ENCODE measurements around the gene MAGEH1.

DNA sequence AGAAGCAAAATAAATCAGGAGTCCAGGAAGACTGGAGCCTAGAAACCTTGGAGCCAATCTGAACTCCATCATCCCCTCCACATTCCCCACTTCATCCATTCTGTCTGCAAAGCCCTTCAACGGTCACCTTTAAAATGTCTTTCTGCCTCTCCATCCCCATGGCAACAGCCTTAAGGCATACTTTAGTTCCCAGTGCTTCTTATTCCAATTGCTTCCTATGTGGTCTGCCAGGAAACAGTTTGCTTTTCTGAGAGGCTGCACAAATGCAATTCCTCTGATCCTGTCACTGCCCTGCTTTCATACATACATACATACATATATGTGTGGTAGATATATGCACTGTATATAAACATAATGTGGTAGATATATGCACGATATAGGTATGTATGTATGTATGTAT lies 786 bp upstream of the MAGEH1 start:
- no peak for TF ChIP-seq ZC3H8 (IDR thresholded peaks at IDR 0.05)
- TF ChIP-seq, protein P1, sequence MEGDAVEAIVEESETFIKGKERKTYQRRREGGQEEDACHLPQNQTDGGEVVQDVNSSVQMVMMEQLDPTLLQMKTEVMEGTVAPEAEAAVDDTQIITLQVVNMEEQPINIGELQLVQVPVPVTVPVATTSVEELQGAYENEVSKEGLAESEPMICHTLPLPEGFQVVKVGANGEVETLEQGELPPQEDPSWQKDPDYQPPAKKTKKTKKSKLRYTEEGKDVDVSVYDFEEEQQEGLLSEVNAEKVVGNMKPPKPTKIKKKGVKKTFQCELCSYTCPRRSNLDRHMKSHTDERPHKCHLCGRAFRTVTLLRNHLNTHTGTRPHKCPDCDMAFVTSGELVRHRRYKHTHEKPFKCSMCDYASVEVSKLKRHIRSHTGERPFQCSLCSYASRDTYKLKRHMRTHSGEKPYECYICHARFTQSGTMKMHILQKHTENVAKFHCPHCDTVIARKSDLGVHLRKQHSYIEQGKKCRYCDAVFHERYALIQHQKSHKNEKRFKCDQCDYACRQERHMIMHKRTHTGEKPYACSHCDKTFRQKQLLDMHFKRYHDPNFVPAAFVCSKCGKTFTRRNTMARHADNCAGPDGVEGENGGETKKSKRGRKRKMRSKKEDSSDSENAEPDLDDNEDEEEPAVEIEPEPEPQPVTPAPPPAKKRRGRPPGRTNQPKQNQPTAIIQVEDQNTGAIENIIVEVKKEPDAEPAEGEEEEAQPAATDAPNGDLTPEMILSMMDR (IDR thresholded peaks at IDR 0.05 in 2 of 3, conservative IDR thresholded peaks at IDR 0.05 in 1 of 3; ENCODE audit: insufficient read depth in 2 of 3, low read depth in 1 of 3, low read length in 3 of 3), result no peak
- TF ChIP-seq RAD21 (CRISPR knock-in tag; conservative IDR thresholded peaks at IDR 0.05 in 1 of 2, IDR thresholded peaks at IDR 0.05 in 1 of 2), result no peak
- TF ChIP-seq CREB1 (IDR thresholded peaks at IDR 0.05), result no peak
- no peak for TF ChIP-seq CREB1 (CRISPR knock-in tag; IDR thresholded peaks at IDR 0.05)
- TF ChIP-seq KAT8 (IDR thresholded peaks at IDR 0.05; ENCODE audit: low read depth), result no peak
- TF ChIP-seq ZBTB7A (IDR thresholded peaks at IDR 0.05; ENCODE audit: borderline replicate concordance, control insufficient read depth, low read depth, low read length), result no peak
- TF ChIP-seq ELF1 (tag; IDR thresholded peaks at IDR 0.05), result no peak
- no peak for TF ChIP-seq EZH2 (IDR thresholded peaks at IDR 0.05; ENCODE audit: borderline replicate concordance, low read depth, low read length)
- TF ChIP-seq CCAR2 (IDR thresholded peaks at IDR 0.05; ENCODE audit: low read depth, low read length), result no peak
- TF ChIP-seq, protein P2, sequence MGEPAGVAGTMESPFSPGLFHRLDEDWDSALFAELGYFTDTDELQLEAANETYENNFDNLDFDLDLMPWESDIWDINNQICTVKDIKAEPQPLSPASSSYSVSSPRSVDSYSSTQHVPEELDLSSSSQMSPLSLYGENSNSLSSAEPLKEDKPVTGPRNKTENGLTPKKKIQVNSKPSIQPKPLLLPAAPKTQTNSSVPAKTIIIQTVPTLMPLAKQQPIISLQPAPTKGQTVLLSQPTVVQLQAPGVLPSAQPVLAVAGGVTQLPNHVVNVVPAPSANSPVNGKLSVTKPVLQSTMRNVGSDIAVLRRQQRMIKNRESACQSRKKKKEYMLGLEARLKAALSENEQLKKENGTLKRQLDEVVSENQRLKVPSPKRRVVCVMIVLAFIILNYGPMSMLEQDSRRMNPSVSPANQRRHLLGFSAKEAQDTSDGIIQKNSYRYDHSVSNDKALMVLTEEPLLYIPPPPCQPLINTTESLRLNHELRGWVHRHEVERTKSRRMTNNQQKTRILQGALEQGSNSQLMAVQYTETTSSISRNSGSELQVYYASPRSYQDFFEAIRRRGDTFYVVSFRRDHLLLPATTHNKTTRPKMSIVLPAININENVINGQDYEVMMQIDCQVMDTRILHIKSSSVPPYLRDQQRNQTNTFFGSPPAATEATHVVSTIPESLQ (CRISPR knock-in tag; IDR thresholded peaks at IDR 0.05), result no peak
- TF ChIP-seq GTF2F1 (IDR thresholded peaks at IDR 0.05; ENCODE audit: low read depth, low read length), result no peak

Measured in K562 (cell line).